ENCODE measurements around the gene CFAP73.

- TF ChIP-seq EP300 (IDR thresholded peaks at IDR 0.05) (no peak), POLR2A (IDR thresholded peaks at IDR 0.05) (no peak), CTCF (IDR thresholded peaks at IDR 0.05) (no peak)
Measured at GRCh38 chr12:113127791-113128199, 21.7 kb upstream of the CFAP73 start.
